Gastrocnemius medialis (tissue), 4 donors: ENCODE data around the gene CMTM5. TPM values are rescaled to one million over a fixed set of nuclear protein-coding genes. Genes with fewer than 3 reads are reported as not detected.

Experiments
- ATAC-seq, 2 donors: fragments of 150-250 bp; one replicate each; pipeline ENCODE4 v1.9.1; 2016
- DNase-seq, 2 donors: peaks; one replicate each; pipeline ENCODE4 v3.0.0-alpha.2; 2019
- H3K27ac ChIP-seq, 4 donors: fragments of 200-600 bp; sonication (generic); 1 replicate in 1 of 4; 2 replicates in 3 of 4; pipeline ENCODE4 v1.5.1; 2016 to 2018; ENCODE audit warnings: mild to moderate bottlenecking in 2 of 4, moderate library complexity in 1 of 4
- H3K27me3 ChIP-seq, 3 donors: fragments of 200-600 bp; sonication (generic) in 2 of 3; 1 replicate in 1 of 3; 2 replicates in 2 of 3; pipeline versions ENCODE4 v1.5.1 to v1.6.0; 2016 to 2019; ENCODE audit warnings: mild to moderate bottlenecking in 1 of 3, moderate library complexity in 1 of 3
- H3K36me3 ChIP-seq, 2 donors: fragments of 200-600 bp; sonication (generic) in 1 of 2; one replicate each; pipeline ENCODE4 v1.5.1; 2017 to 2018
- H3K4me1 ChIP-seq, 2 donors: fragments of 200-600 bp; sonication (generic) in 1 of 2; one replicate each; pipeline ENCODE4 v1.5.1; 2016 to 2017; ENCODE audit warnings: mild to moderate bottlenecking in 2 of 2
- H3K4me3 ChIP-seq, 4 donors: fragments of 200-600 bp; sonication (generic) in 3 of 4; 1 replicate in 1 of 4; 2 replicates in 3 of 4; pipeline ENCODE4 v1.5.1; 2016 to 2019; ENCODE audit warnings: mild to moderate bottlenecking in 2 of 4
- H3K9me3 ChIP-seq, 3 donors: fragments of 200-600 bp; sonication (generic) in 2 of 3; 1 replicate in 1 of 3; 2 replicates in 2 of 3; pipeline ENCODE4 v1.5.1; 2016 to 2019
- CTCF ChIP-seq, 5 experiments: fragments of 450-650 bp in 3 of 5; fragments of 200-600 bp in 2 of 5; sonication (generic) in 2 of 5; IDR thresholded peaks in 4 of 5; conservative IDR thresholded peaks in 1 of 5; 1 replicate in 4 of 5; 2 replicates in 1 of 5; pipeline ENCODE4 v1.5.1; 2016 to 2019; ENCODE audit warnings: antibody characterized with exemption in 5 of 5, mild to moderate bottlenecking in 3 of 5, moderate library complexity in 3 of 5
- POLR2A ChIP-seq, 2 donors: fragments of 450-650 bp; IDR thresholded peaks; one replicate each; pipeline ENCODE4 v1.6.1; 2017; ENCODE audit warnings: antibody characterized with exemption in 2 of 2, mild to moderate bottlenecking in 2 of 2, moderate library complexity in 2 of 2
- in situ Hi-C, 4 donors: fragments of 200-750 bp; cut with MboI; loops; one replicate each; pipeline versions ENCODE4 v1.15.0 to v1.8.0; 2017; ENCODE audit warnings: low sequenced_read_pairs in 4 of 4
- intact Hi-C: fragments of 100-400 bp; cut with DNase I; formaldehyde crosslinking; loops from one replicate; pipeline ENCODE4 v1.15.1; 2023; ENCODE audit warnings: low total_unique reads
- total RNA-seq, 4 donors: library from RNA; depleted of rRNA; stranded (reverse); fragments of >200 nt; gene quantifications; one replicate each; pipeline versions ENCODE4 v1.1.0 to v1.2.3, GENCODE V29; 2016

Gene CMTM5
- total RNA-seq, 4 donors from 2014 or later, result 1.7 TPM; not detected in 3

- Histone ChIP-seq H3K27ac (no peak overlapping the region), H3K4me1 (no peaks in the 10 kb centered on the region), H3K27me3 (no peaks in the 10 kb centered on the region), H3K9me3 (no peaks in the 10 kb centered on the region), H3K36me3 (no peaks in the 10 kb centered on the region), H3K4me3 (no peak overlapping the region)
- ATAC-seq (no peak), DNase-seq (no peak)
- TF ChIP-seq CTCF (IDR thresholded peaks at IDR 0.05 in 4 of 5, conservative IDR thresholded peaks at IDR 0.05 in 1 of 5) (no peak), POLR2A (IDR thresholded peaks at IDR 0.05) (no peak)
- intact Hi-C loops (no loop called here), in situ Hi-C loops (loop anchor here in 1 of 4 donors (25.0 kb wide), 1 partner anchor 218 kb away; the partner anchor contains the start of genes AP1G2, THTPA and ZFHX2)
These were observed 32.4 kb upstream of the CMTM5 start for GRCh38 chr14:23344481-23344880.

- H3K36me3 ChIP-seq, result no peaks in the 10 kb centered on the region
- no peaks in the 10 kb centered on the region for H3K9me3 ChIP-seq
- DNase-seq (no peak), ATAC-seq (no peak)
- no peak overlapping the region for H3K4me3 ChIP-seq
- intact Hi-C loops, result no loop called here
- in situ Hi-C loops, result loop anchor here in 1 of 4 donors (25.0 kb wide), 1 partner anchor 216 kb away; the partner anchor contains the start of genes AP1G2, THTPA and ZFHX2
- TF ChIP-seq POLR2A (IDR thresholded peaks at IDR 0.05), result no peak
- TF ChIP-seq CTCF (IDR thresholded peaks at IDR 0.05 in 4 of 5, conservative IDR thresholded peaks at IDR 0.05 in 1 of 5), result no peak
- no peak overlapping the region for H3K27ac ChIP-seq
- H3K4me1 ChIP-seq, result no peaks in the 10 kb centered on the region
- peaks cover 0 to 4% (median under 1%) of the 10 kb centered on the region in 3 donors for H3K27me3 ChIP-seq
These were observed 30.7 kb upstream of the CMTM5 start for GRCh38 chr14:23345987-23346692.

GRCh38 chr14:23346693-23347405 lies 30.0 kb upstream of the CMTM5 start:
- Histone ChIP-seq H3K4me1 (peaks cover 0 to 2% of the 10 kb centered on the region in 2 donors), H3K9me3 (no peaks in the 10 kb centered on the region), H3K4me3 (no peak overlapping the region), H3K36me3 (no peaks in the 10 kb centered on the region), H3K27ac (no peak overlapping the region), H3K27me3 (peaks cover 6 to 11% (median 8%) of the 10 kb centered on the region in 3 donors)
- DNase-seq (no peak), ATAC-seq (no peak)
- intact Hi-C loops (no loop called here), in situ Hi-C loops (loop anchor here in 1 of 4 donors (25.0 kb wide), 1 partner anchor 215 kb away; the partner anchor contains the start of genes AP1G2, THTPA and ZFHX2)
- TF ChIP-seq CTCF (IDR thresholded peaks at IDR 0.05 in 4 of 5, conservative IDR thresholded peaks at IDR 0.05 in 1 of 5) (no peak), POLR2A (IDR thresholded peaks at IDR 0.05) (no peak)

- intact Hi-C loops (no loop called here), in situ Hi-C loops (loop anchor here in 1 of 4 donors (25.0 kb wide), 1 partner anchor 215 kb away; the partner anchor contains the start of genes AP1G2, THTPA and ZFHX2)
- ATAC-seq (no peak), DNase-seq (no peak)
- H3K27ac ChIP-seq, result no peak overlapping the region
- no peak overlapping the region for H3K4me3 ChIP-seq
- H3K4me1 ChIP-seq, result peaks cover 0 to 10% of the 10 kb centered on the region in 2 donors
- H3K27me3 ChIP-seq, result peaks cover 13 to 18% (median 14%) of the 10 kb centered on the region in 3 donors
- no peaks in the 10 kb centered on the region for H3K9me3 ChIP-seq
- H3K36me3 ChIP-seq, result no peaks in the 10 kb centered on the region
- TF ChIP-seq POLR2A (IDR thresholded peaks at IDR 0.05) (no peak), CTCF (IDR thresholded peaks at IDR 0.05 in 4 of 5, conservative IDR thresholded peaks at IDR 0.05 in 1 of 5) (no peak)
These were observed 29.2 kb upstream of the CMTM5 start for GRCh38 chr14:23347406-23348296.
